CD14-positive monocyte (primary cell): ENCODE measurements around the gene SLC46A2. TPM values are rescaled to one million over a fixed set of nuclear protein-coding genes. Genes with fewer than 3 reads are reported as not detected.
A peak's percentile ranks its signal among the peaks of the same experiment; 100 is the strongest.

Experiments
- DNase-seq, 3 donors: peaks; one replicate each; pipeline ENCODE4 v3.0.0-alpha.2; 2011 to 2022
- H2AFZ ChIP-seq: 2 replicates; pipeline ENCODE4 v1.6.0; 2012; ENCODE audit warnings: mild to moderate bottlenecking, low read depth, low read length, inconsistent platforms; ENCODE audit not compliant: insufficient read depth, poor library complexity, severe bottlenecking
- H3K27ac ChIP-seq, 2 donors: 1 replicate in 1 of 2; 2 replicates in 1 of 2; pipeline ENCODE4 v1.5.1; 2012 to 2013; ENCODE audit warnings: low read length in 2 of 2, control low read depth in 1 of 2, inconsistent platforms in 1 of 2, low read depth in 1 of 2, mild to moderate bottlenecking in 1 of 2
- H3K27me3 ChIP-seq, 2 donors: one replicate each; pipeline versions ENCODE4 v1.6.0 to v1.6.1; 2011 to 2013; ENCODE audit warnings: low read length in 2 of 2; ENCODE audit not compliant: control insufficient read depth in 2 of 2, insufficient read depth in 2 of 2
- H3K36me3 ChIP-seq, 2 donors: replicated peaks in 1 of 2; 1 replicate in 1 of 2; 2 replicates in 1 of 2; pipeline versions ENCODE4 v1.5.1 to v1.6.1; 2012 to 2013; ENCODE audit warnings: low read length in 2 of 2, control low read depth in 1 of 2, inconsistent platforms in 1 of 2, mild to moderate bottlenecking in 1 of 2; ENCODE audit not compliant: insufficient read depth in 2 of 2, control insufficient read depth in 1 of 2
- H3K4me1 ChIP-seq, 2 donors: 1 replicate in 1 of 2; 2 replicates in 1 of 2; pipeline versions ENCODE4 v1.5.1 to v1.6.1; 2012 to 2013; ENCODE audit warnings: low read length in 2 of 2, control low read depth in 1 of 2, inconsistent platforms in 1 of 2, mild to moderate bottlenecking in 1 of 2, moderate library complexity in 1 of 2; ENCODE audit not compliant: insufficient read depth in 2 of 2, control insufficient read depth in 1 of 2
- H3K4me2 ChIP-seq: replicated peaks from 2 replicates; pipeline ENCODE3; 2012; ENCODE audit warnings: low read length, moderate library complexity, mild to moderate bottlenecking; ENCODE audit not compliant: poor library complexity, severe bottlenecking; ENCODE audit errors: extremely low read depth
- H3K4me3 ChIP-seq, 3 experiments: fragments of 200-600 bp in 1 of 3; sonication (generic) in 1 of 3; replicated peaks in 1 of 3; 1 replicate in 2 of 3; 2 replicates in 1 of 3; pipeline ENCODE4 v1.5.1; 2011 to 2013; ENCODE audit warnings: low read length in 3 of 3, mild to moderate bottlenecking in 3 of 3, control low read depth in 2 of 3, low read depth in 2 of 3, inconsistent platforms in 1 of 3, moderate library complexity in 1 of 3
- H3K79me2 ChIP-seq: 2 replicates; pipeline ENCODE4 v1.6.0; 2012; ENCODE audit warnings: mild to moderate bottlenecking, control low read depth, inconsistent platforms, low read length, moderate library complexity; ENCODE audit not compliant: insufficient read depth
- H3K9ac ChIP-seq: 2 replicates; pipeline ENCODE4 v1.6.0; 2017; ENCODE audit warnings: low read length, mild to moderate bottlenecking; ENCODE audit not compliant: insufficient read depth, poor library complexity, severe bottlenecking
- H3K9me3 ChIP-seq, 2 donors: replicated peaks in 1 of 2; 1 replicate in 1 of 2; 2 replicates in 1 of 2; pipeline versions ENCODE4 v1.5.1 to v1.6.1; 2012 to 2013; ENCODE audit warnings: low read length in 2 of 2, control low read depth in 1 of 2; ENCODE audit not compliant: control insufficient read depth in 1 of 2, insufficient read depth in 1 of 2
- H4K20me1 ChIP-seq: 2 replicates; pipeline ENCODE4 v1.6.0; 2012; ENCODE audit warnings: mild to moderate bottlenecking, low read length, control low read depth, moderate library complexity; ENCODE audit not compliant: insufficient read depth
- H3K27ac Mint-ChIP-seq, 7 donors: one replicate each; pipeline ENCODE4 v1.8.0; 2020; ENCODE audit warnings: mild to moderate bottlenecking in 7 of 7, mixed read lengths in 7 of 7, moderate library complexity in 6 of 7, inconsistent platforms in 2 of 7
- H3K27me3 Mint-ChIP-seq, 3 donors: one replicate each; pipeline ENCODE4 v1.8.0; 2021 to 2022; ENCODE audit warnings: low read depth in 3 of 3, mild to moderate bottlenecking in 3 of 3, mixed read lengths in 3 of 3, moderate library complexity in 3 of 3, inconsistent platforms in 1 of 3
- H3K36me3 Mint-ChIP-seq, 2 donors: one replicate each; pipeline ENCODE4 v1.8.0; 2020; ENCODE audit warnings: mixed read lengths in 2 of 2, inconsistent platforms in 1 of 2, mild to moderate bottlenecking in 1 of 2
- H3K4me1 Mint-ChIP-seq: one replicate; pipeline ENCODE4 v1.8.0; 2020; ENCODE audit warnings: mild to moderate bottlenecking, mixed read lengths
- H3K4me3 Mint-ChIP-seq, 2 donors: one replicate each; pipeline ENCODE4 v1.8.0; 2020; ENCODE audit warnings: mild to moderate bottlenecking in 2 of 2, mixed read lengths in 2 of 2, moderate library complexity in 1 of 2
- H3K9me3 Mint-ChIP-seq, 7 donors: one replicate each; pipeline ENCODE4 v1.8.0; 2020 to 2022; ENCODE audit warnings: mixed read lengths in 7 of 7, mild to moderate bottlenecking in 6 of 7, moderate library complexity in 6 of 7, inconsistent platforms in 2 of 7
- CTCF ChIP-seq: fragments of 200-600 bp; IDR thresholded peaks from one replicate; pipeline ENCODE4 v1.8.0; 2022; ENCODE audit warnings: antibody characterized with exemption, mild to moderate bottlenecking
- WGBS: methylation state at CpG from one replicate; pipeline ENCODE4 v1.1.5; 2013; ENCODE audit warnings: missing lambda C conversion rate; ENCODE audit not compliant: insufficient coverage; 5-methylcytosine and 5-hydroxymethylcytosine counted together
- intact Hi-C, 2 donors: fragments of 100-400 bp; cut with micrococcal nuclease; formaldehyde crosslinking; loops; one replicate each; pipeline versions ENCODE4 v1.15.0 to v1.15.1; 2023
- polyA plus RNA-seq, 3 donors: library from polyadenylated mRNA; depleted of rRNA in 1 of 3; unstranded in 2 of 3; stranded (reverse) in 1 of 3; fragments of 300-500 nt in 2 of 3; fragments of >200 nt in 1 of 3; fragmentation: Illumina TruSeq in 2 of 3; gene quantifications; 1 replicate in 2 of 3; 2 replicates in 1 of 3; pipeline ENCODE4 v1.2.3, GENCODE V29; 2012 to 2021

The SLC46A2 gene
- polyA plus RNA-seq, 3 donors, result 43.5 to 87.0 (median 45.1) TPM

DNA sequence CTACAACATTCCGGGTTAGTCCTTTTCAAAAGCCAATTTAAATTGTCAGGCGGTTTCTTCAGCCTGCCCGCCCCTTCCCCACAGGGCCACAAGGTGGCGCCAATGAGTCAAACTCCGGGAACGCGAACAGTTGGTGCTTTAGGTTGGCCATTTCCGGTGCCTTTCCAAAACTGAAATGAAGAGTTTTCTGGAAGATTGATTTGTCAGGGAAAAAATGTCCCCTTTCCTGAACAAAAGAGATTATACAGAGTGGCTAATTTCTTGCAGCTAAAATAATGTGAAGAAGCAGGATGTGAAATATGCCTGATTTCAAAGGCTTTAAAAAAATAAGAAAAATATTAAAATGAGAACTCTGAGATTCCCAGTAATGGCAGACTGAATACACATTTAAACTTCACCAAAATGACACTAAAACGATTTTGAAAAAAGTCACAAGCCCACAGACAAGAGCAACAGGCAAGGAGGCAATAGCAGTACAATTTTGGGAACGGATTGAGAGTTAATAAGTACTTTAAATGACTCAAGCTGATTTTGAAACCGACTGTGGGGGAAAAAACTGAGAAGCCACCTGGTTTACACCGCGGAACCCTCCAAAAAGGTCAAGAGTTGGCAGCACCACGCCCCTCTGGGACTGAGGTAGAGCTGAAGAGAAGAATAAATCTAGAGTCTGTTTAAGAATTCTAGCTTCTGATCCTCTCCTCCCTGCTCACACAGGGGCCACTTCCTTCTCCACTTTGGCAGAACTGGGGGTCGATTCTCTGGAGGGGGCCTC, 45.7 kb downstream of the SLC46A2 start:
- Histone ChIP-seq H3K79me2 (peaks cover 27% of the 10 kb centered on the region), H2AFZ (peak overlapping the region; percentile 36), H3K9me3 (no peaks in the 10 kb centered on the region), H3K27me3 (no peaks in the 10 kb centered on the region), H3K4me2 (peak overlapping the region; percentile 58), H3K4me3 (peak overlapping the region in 1 of 3 experiments; percentile 35), H3K27ac (peak overlapping the region in 1 of 2 donors; percentile 65), H3K36me3 (peaks cover 3 to 28% of the 10 kb centered on the region in 2 donors), H3K9ac (peak overlapping the region; percentile 11), H4K20me1 (no peaks in the 10 kb centered on the region), H3K4me1 (peaks cover 42 to 58% of the 10 kb centered on the region in 2 donors)
- TF ChIP-seq CTCF, result peak; percentile 97
- WGBS, result 10% methylated on average over 4 of the region's 15 CpGs
- Mint-ChIP-seq H3K27me3 (peaks cover 0 to 2% (median 0%) of the 10 kb centered on the region in 3 donors), H3K4me1 (peaks cover 57% of the 10 kb centered on the region), H3K4me3 (peak overlapping the region in 1 of 2 donors; percentile 36), H3K9me3 (no peaks in the 10 kb centered on the region), H3K27ac (peak overlapping the region in 6 of 7 donors; percentile 64 to 83 (median 72)), H3K36me3 (peaks cover 41 to 53% of the 10 kb centered on the region in 2 donors)
- DNase-seq, result peak; percentile 65 to 78 (median 75)
- intact Hi-C loops, result loop anchor here (2.0 to 5.0 kb wide), 2 partner anchors 42 kb away; no protein-coding TSS in a partner anchor

DNA sequence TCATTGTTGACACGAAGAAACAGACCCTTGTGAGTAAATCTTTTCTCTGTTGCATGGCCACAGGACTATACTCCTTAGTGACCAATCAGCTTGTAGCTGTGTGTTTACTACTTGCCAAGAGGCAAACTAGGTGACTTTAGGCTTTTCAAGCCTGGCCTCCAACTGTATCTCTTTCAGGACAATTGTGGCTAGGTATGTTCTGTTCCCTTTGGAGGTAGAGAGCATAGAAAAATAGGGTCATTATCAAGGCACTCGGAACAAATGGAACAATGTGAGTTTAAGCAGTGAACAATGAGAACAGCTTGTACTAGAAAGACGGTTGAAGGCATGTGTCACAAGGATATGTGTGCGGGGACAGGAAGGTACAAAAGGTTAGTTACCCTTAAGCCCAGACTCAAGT, 48.1 kb downstream of the SLC46A2 start:
- peaks cover 0 to 2% (median 0%) of the 10 kb centered on the region in 3 donors for H3K27me3 Mint-ChIP-seq
- H3K4me3 Mint-ChIP-seq, result no peak overlapping the region
- Histone ChIP-seq H3K27ac (no peak overlapping the region), H3K9ac (no peak overlapping the region), H3K4me2 (no peak overlapping the region), H2AFZ (no peak overlapping the region), H3K36me3 (peaks cover 4 to 44% of the 10 kb centered on the region in 2 donors), H3K79me2 (peaks cover 13% of the 10 kb centered on the region), H3K4me3 (no peak overlapping the region), H3K9me3 (no peaks in the 10 kb centered on the region), H3K27me3 (no peaks in the 10 kb centered on the region), H4K20me1 (no peaks in the 10 kb centered on the region), H3K4me1 (peaks cover 38 to 55% of the 10 kb centered on the region in 2 donors)
- no peak for TF ChIP-seq CTCF
- 100% methylated on average over 1 of the region's 4 CpGs for WGBS
- peaks cover 54% of the 10 kb centered on the region for H3K4me1 Mint-ChIP-seq
- no peaks in the 10 kb centered on the region for H3K9me3 Mint-ChIP-seq
- DNase-seq, result no peak
- intact Hi-C loops, result no loop called here
- H3K27ac Mint-ChIP-seq, result no peak overlapping the region
- peaks cover 50 to 73% of the 10 kb centered on the region in 2 donors for H3K36me3 Mint-ChIP-seq
